ENCODE results near the gene DIS3L2.

The DIS3L2 gene

DNA sequence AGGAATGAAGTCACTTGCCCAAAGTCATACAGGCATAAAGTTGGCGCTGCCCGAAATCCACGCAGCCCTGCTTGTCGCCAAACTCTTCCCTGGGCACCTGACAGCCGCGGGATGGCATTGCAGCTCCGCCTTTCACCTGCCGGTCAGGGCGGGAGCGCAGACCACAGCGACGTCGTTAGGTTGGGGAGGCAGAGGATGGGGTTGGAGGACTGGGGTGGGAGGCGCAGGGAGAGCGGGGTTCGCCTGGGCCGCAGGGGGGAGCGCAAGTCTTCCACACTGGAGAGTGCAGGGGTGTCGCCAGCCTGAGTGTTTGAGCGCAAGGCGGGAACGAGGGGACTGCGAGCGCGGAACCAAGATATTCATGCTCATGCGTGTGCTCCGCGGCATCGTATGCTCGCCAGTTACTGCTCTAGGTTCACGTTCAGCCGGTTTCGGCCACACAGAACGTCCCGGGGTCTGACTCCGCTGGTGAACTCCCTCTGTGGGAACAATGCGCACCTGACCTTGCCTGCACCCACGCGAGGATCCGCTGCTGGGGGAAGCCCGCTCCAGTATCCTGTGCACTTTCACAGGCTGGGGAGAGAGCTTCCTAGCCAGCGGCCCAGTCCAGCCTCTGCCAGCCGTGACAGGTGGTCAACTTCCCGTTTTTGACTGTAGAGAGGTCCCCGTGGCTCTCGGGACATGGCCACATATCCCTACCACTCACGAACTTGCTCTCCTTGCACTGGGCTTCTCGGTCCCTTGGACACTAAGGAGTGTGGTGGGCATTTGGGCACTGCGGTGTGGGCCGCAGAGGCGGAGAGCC lies 34.5 kb upstream of the DIS3L2 start:
- ATAC-seq, result 0 out of 3 replicates have a peak, but pooled peaks have one; percentile 1
- no peak for TF ChIP-seq ZNF565 (CRISPR knock-in tag; conservative IDR thresholded peaks at IDR 0.05; ENCODE audit: low read depth)
- no peak for TF ChIP-seq CREB5 (CRISPR knock-in tag; IDR thresholded peaks at IDR 0.05; ENCODE audit: low read depth)
- no peak for TF ChIP-seq ZNF8 (CRISPR knock-in tag; IDR thresholded peaks at IDR 0.05)
- TF ChIP-seq POU6F1 (CRISPR knock-in tag; IDR thresholded peaks at IDR 0.05; ENCODE audit: borderline replicate concordance, low read depth), result no peak
- no peak for TF ChIP-seq TSHZ2 (CRISPR knock-in tag; IDR thresholded peaks at IDR 0.05)
- no peak for TF ChIP-seq OSR1 (CRISPR knock-in tag; IDR thresholded peaks at IDR 0.05)
- no peak for TF ChIP-seq ZC3H10 (CRISPR knock-in tag; IDR thresholded peaks at IDR 0.05)
- no peak for TF ChIP-seq BACH2 (CRISPR knock-in tag; IDR thresholded peaks at IDR 0.05; ENCODE audit: borderline replicate concordance)
- no peak for TF ChIP-seq RARB (CRISPR knock-in tag; IDR thresholded peaks at IDR 0.05)
- TF ChIP-seq TOX (CRISPR knock-in tag; IDR thresholded peaks at IDR 0.05; ENCODE audit: borderline replicate concordance), result no peak
- TF ChIP-seq, protein P1, sequence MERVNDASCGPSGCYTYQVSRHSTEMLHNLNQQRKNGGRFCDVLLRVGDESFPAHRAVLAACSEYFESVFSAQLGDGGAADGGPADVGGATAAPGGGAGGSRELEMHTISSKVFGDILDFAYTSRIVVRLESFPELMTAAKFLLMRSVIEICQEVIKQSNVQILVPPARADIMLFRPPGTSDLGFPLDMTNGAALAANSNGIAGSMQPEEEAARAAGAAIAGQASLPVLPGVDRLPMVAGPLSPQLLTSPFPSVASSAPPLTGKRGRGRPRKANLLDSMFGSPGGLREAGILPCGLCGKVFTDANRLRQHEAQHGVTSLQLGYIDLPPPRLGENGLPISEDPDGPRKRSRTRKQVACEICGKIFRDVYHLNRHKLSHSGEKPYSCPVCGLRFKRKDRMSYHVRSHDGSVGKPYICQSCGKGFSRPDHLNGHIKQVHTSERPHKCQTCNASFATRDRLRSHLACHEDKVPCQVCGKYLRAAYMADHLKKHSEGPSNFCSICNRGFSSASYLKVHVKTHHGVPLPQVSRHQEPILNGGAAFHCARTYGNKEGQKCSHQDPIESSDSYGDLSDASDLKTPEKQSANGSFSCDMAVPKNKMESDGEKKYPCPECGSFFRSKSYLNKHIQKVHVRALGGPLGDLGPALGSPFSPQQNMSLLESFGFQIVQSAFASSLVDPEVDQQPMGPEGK (CRISPR knock-in tag; IDR thresholded peaks at IDR 0.05; ENCODE audit: borderline replicate concordance), result no peak
- TF ChIP-seq, protein P2, sequence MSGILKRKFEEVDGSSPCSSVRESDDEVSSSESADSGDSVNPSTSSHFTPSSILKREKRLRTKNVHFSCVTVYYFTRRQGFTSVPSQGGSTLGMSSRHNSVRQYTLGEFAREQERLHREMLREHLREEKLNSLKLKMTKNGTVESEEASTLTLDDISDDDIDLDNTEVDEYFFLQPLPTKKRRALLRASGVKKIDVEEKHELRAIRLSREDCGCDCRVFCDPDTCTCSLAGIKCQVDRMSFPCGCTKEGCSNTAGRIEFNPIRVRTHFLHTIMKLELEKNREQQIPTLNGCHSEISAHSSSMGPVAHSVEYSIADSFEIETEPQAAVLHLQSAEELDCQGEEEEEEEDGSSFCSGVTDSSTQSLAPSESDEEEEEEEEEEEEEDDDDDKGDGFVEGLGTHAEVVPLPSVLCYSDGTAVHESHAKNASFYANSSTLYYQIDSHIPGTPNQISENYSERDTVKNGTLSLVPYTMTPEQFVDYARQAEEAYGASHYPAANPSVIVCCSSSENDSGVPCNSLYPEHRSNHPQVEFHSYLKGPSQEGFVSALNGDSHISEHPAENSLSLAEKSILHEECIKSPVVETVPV (CRISPR knock-in tag; IDR thresholded peaks at IDR 0.05), result no peak
- no peak for TF ChIP-seq TCF4 (CRISPR knock-in tag; IDR thresholded peaks at IDR 0.05; ENCODE audit: borderline replicate concordance)
- TF ChIP-seq ARNTL (CRISPR knock-in tag; IDR thresholded peaks at IDR 0.05; ENCODE audit: borderline replicate concordance, low read depth), result no peak
- TF ChIP-seq SNAI2 (CRISPR knock-in tag; IDR thresholded peaks at IDR 0.05), result no peak

- TF ChIP-seq, protein P2 (CRISPR knock-in tag; IDR thresholded peaks at IDR 0.05), result no peak
- TF ChIP-seq OSR1 (CRISPR knock-in tag; IDR thresholded peaks at IDR 0.05), result no peak
- TF ChIP-seq RARB (CRISPR knock-in tag; IDR thresholded peaks at IDR 0.05), result no peak
- no peak for TF ChIP-seq ARNTL (CRISPR knock-in tag; IDR thresholded peaks at IDR 0.05; ENCODE audit: borderline replicate concordance, low read depth)
- no peak for TF ChIP-seq GLIS3 (CRISPR knock-in tag; IDR thresholded peaks at IDR 0.05)
- no peak for TF ChIP-seq ZNF70 (CRISPR knock-in tag; IDR thresholded peaks at IDR 0.05)
- no peak for TF ChIP-seq TSHZ2 (CRISPR knock-in tag; IDR thresholded peaks at IDR 0.05)
- TF ChIP-seq SNAI2 (CRISPR knock-in tag; IDR thresholded peaks at IDR 0.05), result no peak
- no peak for TF ChIP-seq ZFP3 (CRISPR knock-in tag; IDR thresholded peaks at IDR 0.05)
- no peak for TF ChIP-seq CREB5 (CRISPR knock-in tag; IDR thresholded peaks at IDR 0.05; ENCODE audit: low read depth)
- TF ChIP-seq CSDC2 (CRISPR knock-in tag; IDR thresholded peaks at IDR 0.05), result no peak
- TF ChIP-seq TCF4 (CRISPR knock-in tag; IDR thresholded peaks at IDR 0.05; ENCODE audit: borderline replicate concordance), result no peak
- no peak for TF ChIP-seq BACH2 (CRISPR knock-in tag; IDR thresholded peaks at IDR 0.05; ENCODE audit: borderline replicate concordance)
- TF ChIP-seq ISL1 (CRISPR knock-in tag; IDR thresholded peaks at IDR 0.05), result no peak
- TF ChIP-seq PPARA (CRISPR knock-in tag; IDR thresholded peaks at IDR 0.05; ENCODE audit: borderline replicate concordance), result no peak
- TF ChIP-seq TOX (CRISPR knock-in tag; IDR thresholded peaks at IDR 0.05; ENCODE audit: borderline replicate concordance), result no peak
- no peak for TF ChIP-seq ZFP30 (CRISPR knock-in tag; IDR thresholded peaks at IDR 0.05)
- ATAC-seq, result no peak
Measured at GRCh38 chr2:231927566-231927890, 34.0 kb upstream of the DIS3L2 start.

Measured in SK-N-SH treated with all-trans-retinoic acid at 6 μM for 48 hours (cell line).